Astrocyte (in vitro differentiated cells and primary cell): Measurements from ENCODE around the gene TERB2. TPM values are rescaled to one million over a fixed set of nuclear protein-coding genes. Genes with fewer than 3 reads are reported as not detected.
A peak's percentile ranks its signal among the peaks of the same experiment; 100 is the strongest.
"Not testable (repeated sequence)": the region's sequence is repeated elsewhere in the genome, so short reads cannot be mapped to it uniquely, and the experiment has no call there.

Experiments
- DNase-seq: peaks from one replicate; pipeline ENCODE4 v3.0.0-alpha.2; 2010; ENCODE audit warnings: low read depth
- FAIRE-seq: peaks from 2 replicates; lab custom pipeline; 2011; peaks lifted over from hg19 to GRCh38; lab: Jason Lieb, UNC
- H2AFZ ChIP-seq: 2 replicates; pipeline ENCODE4 v1.6.0; 2012; ENCODE audit warnings: low read depth, low read length, inconsistent platforms
- H3K27ac ChIP-seq: 2 replicates; pipeline ENCODE4 v1.5.1; 2011; ENCODE audit warnings: low read depth, low read length, inconsistent platforms
- H3K27me3 ChIP-seq: 2 replicates; pipeline ENCODE4 v1.6.0; 2011; ENCODE audit warnings: low read length, inconsistent platforms; ENCODE audit not compliant: insufficient read depth
- H3K36me3 ChIP-seq: 2 replicates; pipeline ENCODE4 v1.5.1; 2011; ENCODE audit warnings: low read length, inconsistent platforms; ENCODE audit not compliant: insufficient read depth
- H3K4me1 ChIP-seq: 2 replicates; pipeline ENCODE4 v1.5.1; 2011; ENCODE audit warnings: low read length, inconsistent platforms; ENCODE audit not compliant: insufficient read depth
- H3K4me2 ChIP-seq: 2 replicates; pipeline ENCODE4 v1.6.0; 2012; ENCODE audit warnings: low read length, inconsistent platforms
- H3K4me3 ChIP-seq: 2 replicates; pipeline ENCODE4 v1.5.1; 2011; ENCODE audit warnings: low read depth, mild to moderate bottlenecking, low read length, inconsistent platforms; ENCODE audit not compliant: insufficient read depth
- H3K79me2 ChIP-seq: 2 replicates; pipeline ENCODE4 v1.6.0; 2012; ENCODE audit warnings: mild to moderate bottlenecking, low read length, inconsistent platforms; ENCODE audit not compliant: insufficient read depth
- H3K9ac ChIP-seq: 2 replicates; pipeline ENCODE4 v1.6.0; 2012; ENCODE audit warnings: mild to moderate bottlenecking, low read length, inconsistent platforms
- H3K9me3 ChIP-seq: 2 replicates; pipeline ENCODE4 v1.5.1; 2012; ENCODE audit warnings: low read depth, mild to moderate bottlenecking, low read length, inconsistent platforms; ENCODE audit not compliant: insufficient read depth
- H4K20me1 ChIP-seq: 2 replicates; pipeline ENCODE4 v1.6.0; 2012; ENCODE audit warnings: low read length, inconsistent platforms; ENCODE audit not compliant: insufficient read depth
- H3K27ac Mint-ChIP-seq: one replicate; pipeline ENCODE4 v1.8.0; 2021; ENCODE audit warnings: mild to moderate bottlenecking, mixed read lengths; ENCODE audit not compliant: unreplicated experiment
- H3K27me3 Mint-ChIP-seq: one replicate; pipeline ENCODE4 v1.8.0; 2021; ENCODE audit warnings: low read depth, mixed read lengths; ENCODE audit not compliant: unreplicated experiment
- H3K36me3 Mint-ChIP-seq: one replicate; pipeline ENCODE4 v1.8.0; 2021; ENCODE audit warnings: low read depth, mixed read lengths; ENCODE audit not compliant: unreplicated experiment
- H3K4me1 Mint-ChIP-seq: one replicate; pipeline ENCODE4 v1.8.0; 2021; ENCODE audit warnings: low read depth, mixed read lengths; ENCODE audit not compliant: unreplicated experiment
- H3K4me3 Mint-ChIP-seq: one replicate; pipeline ENCODE4 v1.8.0; 2021; ENCODE audit warnings: mild to moderate bottlenecking, moderate library complexity, mixed read lengths; ENCODE audit not compliant: unreplicated experiment
- H3K9me3 Mint-ChIP-seq: one replicate; pipeline ENCODE4 v1.8.0; 2021; ENCODE audit warnings: mild to moderate bottlenecking, mixed read lengths; ENCODE audit not compliant: unreplicated experiment
- CTCF ChIP-seq: IDR thresholded peaks from 2 replicates; pipeline ENCODE4 v1.5.1; 2011; ENCODE audit warnings: low read depth, mild to moderate bottlenecking, inconsistent platforms, low read length, moderate library complexity; ENCODE audit not compliant: insufficient read depth
- EZH2 ChIP-seq: IDR thresholded peaks from 2 replicates; pipeline ENCODE4 v1.6.1; 2012; ENCODE audit warnings: mild to moderate bottlenecking, low read length, inconsistent platforms; ENCODE audit not compliant: insufficient read depth
- total RNA-seq: library from RNA; stranded (reverse); gene quantifications from 2 replicates; pipeline ENCODE4 v1.2.1, GENCODE V29; 2021

Gene TERB2
- total RNA-seq, 1 donor from 2014 or later = not detected

GRCh38 chr15:44912974-44913448 is 43.5 kb upstream of the TERB2 start:
- H3K4me2 ChIP-seq, H3K4me1 Mint-ChIP-seq, H3K36me3 ChIP-seq, H3K4me3 Mint-ChIP-seq, H3K27ac Mint-ChIP-seq, H3K4me3 ChIP-seq, H3K9me3 ChIP-seq, H3K4me1 ChIP-seq, FAIRE-seq, H3K36me3 Mint-ChIP-seq, DNase-seq, H2AFZ ChIP-seq, H4K20me1 ChIP-seq, H3K27ac ChIP-seq, H3K9me3 Mint-ChIP-seq, H3K27me3 Mint-ChIP-seq, H3K27me3 ChIP-seq, H3K9ac ChIP-seq, H3K79me2 ChIP-seq: not testable (repeated sequence)

GRCh38 chr15:44918136-44918535 is 38.4 kb upstream of the TERB2 start:
- no peak overlapping the region for H2AFZ ChIP-seq
- H3K4me3 Mint-ChIP-seq = no peak overlapping the region
- no peaks in the 10 kb centered on the region for H3K36me3 Mint-ChIP-seq
- H3K9me3 ChIP-seq = no peaks in the 10 kb centered on the region
- H3K9me3 Mint-ChIP-seq = no peaks in the 10 kb centered on the region
- no peaks in the 10 kb centered on the region for H3K4me1 Mint-ChIP-seq
- no peak for FAIRE-seq
- no peaks in the 10 kb centered on the region for H3K79me2 ChIP-seq
- H3K4me3 ChIP-seq = no peak overlapping the region
- no peak overlapping the region for H3K27ac ChIP-seq
- H3K27ac Mint-ChIP-seq = no peak overlapping the region
- H3K4me1 ChIP-seq = no peaks in the 10 kb centered on the region
- DNase-seq = no peak
- no peaks in the 10 kb centered on the region for H4K20me1 ChIP-seq
- peaks cover 2% of the 10 kb centered on the region for H3K27me3 Mint-ChIP-seq
- no peak overlapping the region for H3K9ac ChIP-seq
- no peaks in the 10 kb centered on the region for H3K36me3 ChIP-seq
- no peak overlapping the region for H3K4me2 ChIP-seq
- no peak for TF ChIP-seq EZH2
- TF ChIP-seq CTCF = no peak
- H3K27me3 ChIP-seq = no peaks in the 10 kb centered on the region

- H3K27ac ChIP-seq, H3K4me2 ChIP-seq, H3K36me3 ChIP-seq, H2AFZ ChIP-seq, H3K79me2 ChIP-seq, H3K27me3 Mint-ChIP-seq, H3K4me3 ChIP-seq, H3K27me3 ChIP-seq, H3K4me3 Mint-ChIP-seq, H3K4me1 Mint-ChIP-seq, H3K4me1 ChIP-seq, H3K9me3 Mint-ChIP-seq, H3K9ac ChIP-seq, DNase-seq, H4K20me1 ChIP-seq, H3K9me3 ChIP-seq, H3K36me3 Mint-ChIP-seq, H3K27ac Mint-ChIP-seq: not testable (repeated sequence)
- peak; percentile 13 for FAIRE-seq
These were observed 27.8 kb upstream of the TERB2 start for GRCh38 chr15:44928658-44929057.

- H3K4me2 ChIP-seq, H3K27ac ChIP-seq, H3K4me3 Mint-ChIP-seq, H3K27me3 Mint-ChIP-seq, H3K27ac Mint-ChIP-seq, H2AFZ ChIP-seq, H3K27me3 ChIP-seq, H3K4me1 ChIP-seq, H3K4me3 ChIP-seq, H3K9me3 ChIP-seq, H3K4me1 Mint-ChIP-seq, H3K36me3 Mint-ChIP-seq, H3K9ac ChIP-seq, FAIRE-seq, DNase-seq, H4K20me1 ChIP-seq, H3K79me2 ChIP-seq, H3K36me3 ChIP-seq, H3K9me3 Mint-ChIP-seq: not testable (repeated sequence)
These were observed 26.2 kb upstream of the TERB2 start for GRCh38 chr15:44930283-44930682.

- H3K9ac ChIP-seq, H3K27me3 Mint-ChIP-seq, FAIRE-seq, H3K4me1 Mint-ChIP-seq, H3K36me3 ChIP-seq, H3K4me2 ChIP-seq, H3K27ac ChIP-seq, H3K36me3 Mint-ChIP-seq, H4K20me1 ChIP-seq, H3K4me1 ChIP-seq, H3K4me3 Mint-ChIP-seq, H3K4me3 ChIP-seq, H3K9me3 Mint-ChIP-seq, H2AFZ ChIP-seq, H3K79me2 ChIP-seq, H3K27ac Mint-ChIP-seq, DNase-seq, H3K9me3 ChIP-seq, H3K27me3 ChIP-seq: not testable (repeated sequence)
These were observed 1.8 kb downstream of the TERB2 start for GRCh38 chr15:44958302-44958701.
